ENCODE measurements around the gene IFRD2. TPM values are rescaled to one million over a fixed set of nuclear protein-coding genes. Genes with fewer than 3 reads are reported as not detected.

The IFRD2 gene
- total and polyA plus RNA-seq, 9 of the 15 experiments (the other 6 are each of a cell fraction or from before 2014, with no cell fraction given), result 30.5 to 115 (median 52.8) TPM

- in situ Hi-C loops (cut with MboI), result no loop called here
- Histone ChIP-seq H4K20me1 (replicated peaks; ENCODE audit: control insufficient read depth, insufficient read depth, low read length) (no peaks in the 10 kb centered on the region), H3K4me3 (no peak overlapping the region), H3K27ac (ENCODE audit: extremely low read depth, low read depth, low read length) (no peak overlapping the region), H2AFZ (ENCODE audit: low read depth, low read length) (no peak overlapping the region), H3K4me1 (replicated peaks in 1 of 2; ENCODE audit: control insufficient read depth in 2 of 2, insufficient read depth in 2 of 2, low read length in 2 of 2) (peaks cover 21 to 47% of the 10 kb centered on the region in 2 experiments; a peak in 4 of 5 replicates), H3K36me3 (ENCODE audit: control insufficient read depth, insufficient read depth, low read length) (peaks cover 35% of the 10 kb centered on the region; the same call in 1 of the 3 replicates), H3K9ac (ENCODE audit: insufficient read depth in 1 of 2, low read depth in 2 of 2, low read length in 2 of 2) (no peak overlapping the region), H3K4me2 (ENCODE audit: insufficient read depth, low read length) (no peak overlapping the region), H3K79me2 (ENCODE audit: control insufficient read depth, insufficient read depth, low read length) (peaks cover 22% of the 10 kb centered on the region), H3K9me1 (ENCODE audit: control insufficient read depth, insufficient read depth, low read length) (no peaks in the 10 kb centered on the region), H3K9me3 (replicated peaks; ENCODE audit: control insufficient read depth, insufficient read depth, low read depth, low read length) (no peaks in the 10 kb centered on the region), H3K27me3 (ENCODE audit: control insufficient read depth in 2 of 2, insufficient read depth in 2 of 2, low read length in 2 of 2) (no peaks in the 10 kb centered on the region)
- ChIA-PET CTCF (ENCODE audit: low intra/inter-chr PET ratio) (interaction anchor here (1.4 to 2.1 kb wide), 2 partner anchors 51 to 98 kb away, joined by 6 read pairs; no protein-coding TSS in a partner anchor), POLR2A (no interaction called here)
- no CpG with 5 or more reads among the region's 2 CpGs for WGBS (ENCODE audit: insufficient coverage, low coverage, missing lambda C conversion rate)
- intact Hi-C loops (cut with micrococcal nuclease), result loop anchor here (2.0 kb wide), 1 partner anchor 136 kb away; no protein-coding TSS in a partner anchor
- no TSS peak for BruUV-seq (replicated peaks)
- no peak for ATAC-seq
- no peak for DNase-seq (ENCODE audit: extremely low read depth in 1 of 4, low spot score in 3 of 4)
- no peak for FAIRE-seq
- TF ChIP-seq CSDE1 (IDR thresholded peaks at IDR 0.05) (no peak), CBFB (CRISPR knock-in tag; IDR thresholded peaks at IDR 0.05) (no peak), TFAP4 (CRISPR knock-in tag; IDR thresholded peaks at IDR 0.05; ENCODE audit: borderline replicate concordance) (no peak), ZBTB17 (CRISPR knock-in tag; IDR thresholded peaks at IDR 0.05) (no peak), TCF15 (CRISPR knock-in tag; IDR thresholded peaks at IDR 0.05) (no peak), MGA (IDR thresholded peaks at IDR 0.05) (no peak), HNRNPK (IDR thresholded peaks at IDR 0.05; ENCODE audit: low read depth, low read length, poor library complexity, severe bottlenecking) (no peak), ARHGAP35 (IDR thresholded peaks at IDR 0.05; ENCODE audit: partially characterized antibody) (no peak), ZNF324 (CRISPR knock-in tag; IDR thresholded peaks at IDR 0.05) (no peak), BRCA1 (IDR thresholded peaks at IDR 0.05) (no peak), BRCA1 (CRISPR knock-in tag; IDR thresholded peaks at IDR 0.05) (no peak), PTBP1 (IDR thresholded peaks at IDR 0.05; ENCODE audit: low read depth, low read length) (no peak)
Observed at GRCh38 chr3:50325113-50325480, 32.9 kb upstream of the IFRD2 start.
